ENCODE results near the gene CDH2. TPM values are rescaled to one million over a fixed set of nuclear protein-coding genes. Genes with fewer than 3 reads are reported as not detected.

CDH2 gene
- total RNA-seq, 1 experiment from 2014 or later, result 6.4 TPM

DNA sequence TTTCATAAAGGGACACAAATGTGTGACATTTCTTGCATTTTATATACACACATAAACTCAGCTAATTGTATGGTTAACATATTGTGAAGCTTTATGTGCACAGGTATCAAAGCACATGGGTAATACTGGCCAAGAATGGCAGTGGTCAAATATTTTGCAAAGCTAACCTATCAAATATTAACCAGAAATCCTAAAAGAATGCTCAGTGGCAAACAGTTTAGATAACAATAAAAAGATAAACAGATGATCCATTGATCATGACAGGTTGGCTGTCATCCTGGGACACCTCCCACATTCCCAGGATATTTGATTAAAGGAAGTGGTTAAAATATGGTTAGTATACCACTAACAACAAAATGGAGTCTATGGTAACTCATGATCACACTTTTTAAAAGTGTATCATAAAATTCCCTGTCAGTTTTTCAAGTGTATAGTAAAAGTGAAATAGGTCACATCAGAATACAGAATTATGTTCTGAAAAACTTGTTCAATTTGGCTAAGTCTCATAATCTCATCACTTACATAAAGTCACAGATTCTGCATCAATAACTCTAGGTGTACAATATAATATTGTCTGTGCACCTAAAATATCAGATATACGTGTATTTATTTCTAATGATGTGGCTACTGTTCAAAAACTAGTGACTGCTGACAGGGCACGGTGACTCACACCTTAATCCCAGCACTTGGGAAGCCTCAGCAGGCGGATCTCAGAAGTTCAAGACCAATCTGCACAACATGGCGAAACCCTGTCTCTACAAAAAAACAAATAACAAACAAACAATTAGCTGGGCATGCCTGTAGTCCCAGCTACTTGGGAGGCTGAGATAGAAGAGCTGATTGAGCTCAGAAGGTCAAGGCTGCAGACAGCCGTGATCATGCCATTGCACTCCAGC is 48.9 kb downstream of the CDH2 start:
- no peaks in the 10 kb centered on the region for H3K4me1 ChIP-seq (replicated peaks; ENCODE audit: insufficient read depth)
- no peaks in the 10 kb centered on the region for H3F3A ChIP-seq (ENCODE audit: insufficient read depth, low read depth)
- ChIA-PET POLR2A (ENCODE audit: unreplicated experiment) (no interaction called here), CTCF (no interaction called here)
- H3K9me3 ChIP-seq (ENCODE audit: insufficient read depth, low read depth), result no peaks in the 10 kb centered on the region
- no peaks in the 10 kb centered on the region for H4K20me1 ChIP-seq (ENCODE audit: insufficient read depth)
- H3K4me2 ChIP-seq, result no peak overlapping the region
- no peaks in the 10 kb centered on the region for H3K36me3 ChIP-seq (ENCODE audit: low read depth)
- no peaks in the 10 kb centered on the region for H3K79me2 ChIP-seq (ENCODE audit: low read depth)
- H3K4me3 ChIP-seq, result no peak overlapping the region
- intact Hi-C loops (cut with micrococcal nuclease; ENCODE audit: unreplicated experiment), result no loop called here
- no peak for TF ChIP-seq EZH2 (IDR thresholded peaks at IDR 0.05; ENCODE audit: low read depth)
- TF ChIP-seq, protein P1, sequence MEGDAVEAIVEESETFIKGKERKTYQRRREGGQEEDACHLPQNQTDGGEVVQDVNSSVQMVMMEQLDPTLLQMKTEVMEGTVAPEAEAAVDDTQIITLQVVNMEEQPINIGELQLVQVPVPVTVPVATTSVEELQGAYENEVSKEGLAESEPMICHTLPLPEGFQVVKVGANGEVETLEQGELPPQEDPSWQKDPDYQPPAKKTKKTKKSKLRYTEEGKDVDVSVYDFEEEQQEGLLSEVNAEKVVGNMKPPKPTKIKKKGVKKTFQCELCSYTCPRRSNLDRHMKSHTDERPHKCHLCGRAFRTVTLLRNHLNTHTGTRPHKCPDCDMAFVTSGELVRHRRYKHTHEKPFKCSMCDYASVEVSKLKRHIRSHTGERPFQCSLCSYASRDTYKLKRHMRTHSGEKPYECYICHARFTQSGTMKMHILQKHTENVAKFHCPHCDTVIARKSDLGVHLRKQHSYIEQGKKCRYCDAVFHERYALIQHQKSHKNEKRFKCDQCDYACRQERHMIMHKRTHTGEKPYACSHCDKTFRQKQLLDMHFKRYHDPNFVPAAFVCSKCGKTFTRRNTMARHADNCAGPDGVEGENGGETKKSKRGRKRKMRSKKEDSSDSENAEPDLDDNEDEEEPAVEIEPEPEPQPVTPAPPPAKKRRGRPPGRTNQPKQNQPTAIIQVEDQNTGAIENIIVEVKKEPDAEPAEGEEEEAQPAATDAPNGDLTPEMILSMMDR (conservative IDR thresholded peaks at IDR 0.05), result no peak
- no peak overlapping the region for H2AFZ ChIP-seq
- no peak overlapping the region for H3K27ac ChIP-seq
- DNase-seq, result no peak
- no TSS peak for BruUV-seq (replicated peaks)
- H3K9me2 ChIP-seq (ENCODE audit: insufficient read depth), result no peaks in the 10 kb centered on the region
- H3K27me3 ChIP-seq (ENCODE audit: insufficient read depth, low read depth), result no peaks in the 10 kb centered on the region

GRCh38 chr18:28127228-28127627 is 49.7 kb downstream of the CDH2 start:
- no peaks in the 10 kb centered on the region for H3K79me2 ChIP-seq (ENCODE audit: low read depth)
- H3K27me3 ChIP-seq (ENCODE audit: insufficient read depth, low read depth), result no peaks in the 10 kb centered on the region
- no peak for DNase-seq
- CTCF ChIA-PET, result no interaction called here
- POLR2A ChIA-PET (ENCODE audit: unreplicated experiment), result no interaction called here
- no peak overlapping the region for H3K4me2 ChIP-seq
- no peaks in the 10 kb centered on the region for H3K36me3 ChIP-seq (ENCODE audit: low read depth)
- no peak overlapping the region for H3K27ac ChIP-seq
- H3K9me3 ChIP-seq (ENCODE audit: insufficient read depth, low read depth), result no peaks in the 10 kb centered on the region
- H4K20me1 ChIP-seq (ENCODE audit: insufficient read depth), result no peaks in the 10 kb centered on the region
- no TSS peak for BruUV-seq (replicated peaks)
- no peak overlapping the region for H2AFZ ChIP-seq
- no peaks in the 10 kb centered on the region for H3K9me2 ChIP-seq (ENCODE audit: insufficient read depth)
- TF ChIP-seq, protein P1 (conservative IDR thresholded peaks at IDR 0.05), result no peak
- TF ChIP-seq EZH2 (IDR thresholded peaks at IDR 0.05; ENCODE audit: low read depth), result no peak
- H3F3A ChIP-seq (ENCODE audit: insufficient read depth, low read depth), result no peaks in the 10 kb centered on the region
- H3K4me3 ChIP-seq, result no peak overlapping the region
- no peaks in the 10 kb centered on the region for H3K4me1 ChIP-seq (replicated peaks; ENCODE audit: insufficient read depth)
- intact Hi-C loops (cut with micrococcal nuclease; ENCODE audit: unreplicated experiment), result no loop called here

DNA sequence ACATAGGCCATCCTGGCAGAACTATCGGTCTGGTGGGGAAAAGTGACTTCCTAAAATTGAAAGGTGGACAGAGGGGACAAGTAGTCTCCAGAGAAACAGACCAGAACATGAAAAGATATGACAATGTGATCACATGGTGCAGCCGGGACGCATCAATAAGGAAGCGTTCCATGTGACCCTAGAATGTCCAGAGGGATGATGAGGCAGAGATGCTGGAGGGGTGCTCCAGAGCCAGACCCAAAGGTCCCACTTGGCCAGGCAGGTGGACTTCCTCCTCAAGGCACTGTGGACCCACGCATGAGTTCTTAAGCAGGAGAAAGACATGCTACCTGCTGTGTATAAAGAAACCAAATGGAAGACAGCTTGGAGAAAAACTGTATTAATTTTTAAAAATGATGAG is 50.2 kb downstream of the CDH2 start:
- POLR2A ChIA-PET (ENCODE audit: unreplicated experiment), result no interaction called here
- no peaks in the 10 kb centered on the region for H3K9me3 ChIP-seq (ENCODE audit: insufficient read depth, low read depth)
- intact Hi-C loops (cut with micrococcal nuclease; ENCODE audit: unreplicated experiment), result no loop called here
- no peak overlapping the region for H3K27ac ChIP-seq
- H3K4me3 ChIP-seq, result no peak overlapping the region
- BruUV-seq (replicated peaks), result no TSS peak
- H2AFZ ChIP-seq, result no peak overlapping the region
- no peaks in the 10 kb centered on the region for H3K4me1 ChIP-seq (replicated peaks; ENCODE audit: insufficient read depth)
- no peaks in the 10 kb centered on the region for H3K9me2 ChIP-seq (ENCODE audit: insufficient read depth)
- CTCF ChIA-PET, result no interaction called here
- H3K36me3 ChIP-seq (ENCODE audit: low read depth), result no peaks in the 10 kb centered on the region
- no peaks in the 10 kb centered on the region for H4K20me1 ChIP-seq (ENCODE audit: insufficient read depth)
- no peak overlapping the region for H3K4me2 ChIP-seq
- H3K79me2 ChIP-seq (ENCODE audit: low read depth), result no peaks in the 10 kb centered on the region
- no peak for DNase-seq
- H3F3A ChIP-seq (ENCODE audit: insufficient read depth, low read depth), result no peaks in the 10 kb centered on the region
- no peaks in the 10 kb centered on the region for H3K27me3 ChIP-seq (ENCODE audit: insufficient read depth, low read depth)
- TF ChIP-seq, protein P1 (conservative IDR thresholded peaks at IDR 0.05), result no peak
- TF ChIP-seq EZH2 (IDR thresholded peaks at IDR 0.05; ENCODE audit: low read depth), result no peak
